ENCODE measurements around the gene IGSF10.

The IGSF10 gene

GRCh38 chr3:151425627-151426340 is 35.1 kb downstream of the IGSF10 start:
- Histone ChIP-seq H3K4me3 (ENCODE audit: low read depth in 1 of 2, low read length in 2 of 2) (no peak overlapping the region), H3K9ac (ENCODE audit: low read depth in 1 of 2, low read length in 2 of 2) (no peak overlapping the region), H3K4me1 (ENCODE audit: control insufficient read depth in 1 of 2, insufficient read depth in 2 of 2, low read length in 2 of 2) (no peaks in the 10 kb centered on the region), H3K9me3 (ENCODE audit: control insufficient read depth in 1 of 2, low read length in 2 of 2) (no peaks in the 10 kb centered on the region), H3K36me3 (ENCODE audit: control insufficient read depth in 1 of 2, insufficient read depth in 2 of 2, low read length in 2 of 2) (no peaks in the 10 kb centered on the region), H3K27ac (ENCODE audit: low read depth, low read length) (no peak overlapping the region), H3K27me3 (ENCODE audit: control insufficient read depth in 1 of 2, insufficient read depth in 2 of 2, low read length in 2 of 2) (no peaks in the 10 kb centered on the region)

- no peaks in the 10 kb centered on the region for H3K36me3 ChIP-seq (ENCODE audit: control insufficient read depth in 1 of 2, insufficient read depth in 2 of 2, low read length in 2 of 2)
- no peaks in the 10 kb centered on the region for H3K4me1 ChIP-seq (ENCODE audit: control insufficient read depth in 1 of 2, insufficient read depth in 2 of 2, low read length in 2 of 2)
- H3K9ac ChIP-seq (ENCODE audit: low read depth in 1 of 2, low read length in 2 of 2), result no peak overlapping the region
- no peaks in the 10 kb centered on the region for H3K9me3 ChIP-seq (ENCODE audit: control insufficient read depth in 1 of 2, low read length in 2 of 2)
- no peaks in the 10 kb centered on the region for H3K27me3 ChIP-seq (ENCODE audit: control insufficient read depth in 1 of 2, insufficient read depth in 2 of 2, low read length in 2 of 2)
- H3K4me3 ChIP-seq (ENCODE audit: low read depth in 1 of 2, low read length in 2 of 2), result no peak overlapping the region
- H3K27ac ChIP-seq (ENCODE audit: low read depth, low read length), result no peak overlapping the region
These were observed 37.8 kb downstream of the IGSF10 start for GRCh38 chr3:151423091-151423490.

DNA sequence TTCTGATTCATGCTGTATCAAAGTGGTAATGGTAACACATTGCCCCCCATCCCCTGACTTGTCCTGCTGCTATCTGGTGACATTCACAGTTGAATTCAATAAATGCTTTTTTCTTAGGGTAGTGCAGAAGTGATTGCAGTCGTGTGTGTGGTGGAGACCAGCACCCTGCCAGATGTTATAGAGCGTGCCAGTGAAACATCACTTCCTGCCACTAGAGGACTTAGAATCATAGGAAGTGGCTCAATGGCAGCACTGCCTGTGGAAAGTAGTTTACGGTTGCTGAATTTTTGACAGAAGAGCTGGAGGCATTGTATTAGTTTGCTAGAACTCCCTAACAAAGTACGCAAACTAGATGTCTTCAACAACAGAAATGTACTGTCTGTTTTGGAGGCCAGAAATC is 38.9 kb downstream of the IGSF10 start:
- no peak overlapping the region for H3K9ac ChIP-seq (ENCODE audit: low read depth in 1 of 2, low read length in 2 of 2)

DNA sequence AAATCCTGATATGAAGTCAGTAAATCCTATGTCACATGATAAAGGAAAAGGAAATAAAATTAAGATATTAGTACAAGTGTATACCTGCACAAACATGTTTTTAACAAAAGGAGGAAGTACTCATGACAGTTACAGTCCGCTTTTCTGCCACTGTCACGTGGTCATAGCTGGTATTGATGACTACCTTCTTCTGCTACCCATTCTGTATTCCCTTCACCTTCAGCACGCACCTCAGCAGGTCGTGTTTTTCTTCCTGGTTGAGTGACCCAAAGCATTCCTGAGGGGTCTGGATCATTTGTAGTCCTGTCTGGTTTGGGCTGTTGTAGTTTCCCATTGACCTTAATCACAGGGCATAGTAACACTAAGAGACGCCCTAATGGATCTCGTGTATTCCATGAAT is 41.1 kb downstream of the IGSF10 start:
- Histone ChIP-seq H3K9ac (ENCODE audit: low read depth in 1 of 2, low read length in 2 of 2) (no peak overlapping the region), H3K27me3 (ENCODE audit: control insufficient read depth in 1 of 2, insufficient read depth in 2 of 2, low read length in 2 of 2) (no peaks in the 10 kb centered on the region), H3K36me3 (ENCODE audit: control insufficient read depth in 1 of 2, insufficient read depth in 2 of 2, low read length in 2 of 2) (no peaks in the 10 kb centered on the region), H3K4me3 (ENCODE audit: low read depth in 1 of 2, low read length in 2 of 2) (no peak overlapping the region), H3K9me3 (ENCODE audit: control insufficient read depth in 1 of 2, low read length in 2 of 2) (no peaks in the 10 kb centered on the region), H3K4me1 (ENCODE audit: control insufficient read depth in 1 of 2, insufficient read depth in 2 of 2, low read length in 2 of 2) (no peaks in the 10 kb centered on the region), H3K27ac (ENCODE audit: low read depth, low read length) (no peak overlapping the region)

More for the DNA sequence above, 38.9 kb downstream of the IGSF10 start:
- no peaks in the 10 kb centered on the region for H3K36me3 ChIP-seq (ENCODE audit: control insufficient read depth in 1 of 2, insufficient read depth in 2 of 2, low read length in 2 of 2)
- no peak overlapping the region for H3K27ac ChIP-seq (ENCODE audit: low read depth, low read length)
- H3K27me3 ChIP-seq (ENCODE audit: control insufficient read depth in 1 of 2, insufficient read depth in 2 of 2, low read length in 2 of 2), result no peaks in the 10 kb centered on the region
- H3K9me3 ChIP-seq (ENCODE audit: control insufficient read depth in 1 of 2, low read length in 2 of 2), result no peaks in the 10 kb centered on the region
- no peaks in the 10 kb centered on the region for H3K4me1 ChIP-seq (ENCODE audit: control insufficient read depth in 1 of 2, insufficient read depth in 2 of 2, low read length in 2 of 2)
- no peak overlapping the region for H3K4me3 ChIP-seq (ENCODE audit: low read depth in 1 of 2, low read length in 2 of 2)

DNA sequence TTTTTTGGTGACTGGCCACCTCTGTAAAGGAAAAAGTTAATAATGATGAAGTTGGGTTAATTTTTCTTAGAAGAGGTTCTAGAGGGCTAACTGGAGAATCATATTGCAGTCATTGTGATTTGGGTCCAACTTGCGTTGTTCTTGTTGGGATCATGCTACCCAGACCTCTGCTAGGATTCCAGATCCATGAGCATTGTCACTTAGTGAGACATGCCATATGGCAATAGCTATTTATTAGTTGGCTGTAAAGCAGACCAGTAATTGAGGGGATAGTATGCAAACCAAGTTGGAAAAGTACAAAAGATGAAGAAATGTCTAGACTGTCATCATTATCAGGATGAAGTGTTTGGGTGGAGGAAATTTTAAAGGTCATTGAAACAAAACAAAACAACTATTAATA is 45.6 kb downstream of the IGSF10 start:
- H3K27me3 ChIP-seq (ENCODE audit: control insufficient read depth in 1 of 2, insufficient read depth in 2 of 2, low read length in 2 of 2), result no peaks in the 10 kb centered on the region
- H3K36me3 ChIP-seq (ENCODE audit: control insufficient read depth in 1 of 2, insufficient read depth in 2 of 2, low read length in 2 of 2), result no peaks in the 10 kb centered on the region
- H3K9ac ChIP-seq (ENCODE audit: low read depth in 1 of 2, low read length in 2 of 2), result no peak overlapping the region
- no peaks in the 10 kb centered on the region for H3K9me3 ChIP-seq (ENCODE audit: control insufficient read depth in 1 of 2, low read length in 2 of 2)
- H3K4me3 ChIP-seq (ENCODE audit: low read depth in 1 of 2, low read length in 2 of 2), result no peak overlapping the region
- H3K27ac ChIP-seq (ENCODE audit: low read depth, low read length), result no peak overlapping the region
- H3K4me1 ChIP-seq (ENCODE audit: control insufficient read depth in 1 of 2, insufficient read depth in 2 of 2, low read length in 2 of 2), result no peaks in the 10 kb centered on the region

DNA sequence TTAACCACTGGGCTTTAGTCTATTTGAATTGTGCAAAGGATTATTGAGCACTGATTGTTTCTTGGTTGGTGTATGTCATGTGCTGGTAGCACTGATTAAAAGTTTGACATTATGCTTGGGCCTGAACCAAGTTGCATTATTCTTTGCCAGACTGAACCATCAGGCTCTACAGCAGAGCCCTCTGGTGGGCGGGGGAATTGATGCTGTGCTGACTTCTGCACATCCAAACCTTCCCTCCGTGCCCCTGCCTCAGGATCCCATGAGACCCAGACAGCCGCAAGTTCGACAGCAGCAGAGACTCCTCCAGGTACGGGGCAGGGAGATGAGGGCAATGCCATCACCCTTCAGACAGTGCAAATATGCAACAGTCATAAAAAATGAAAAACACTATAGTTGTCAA is 47.9 kb downstream of the IGSF10 start:
- Histone ChIP-seq H3K9ac (ENCODE audit: low read depth in 1 of 2, low read length in 2 of 2) (no peak overlapping the region), H3K4me1 (ENCODE audit: control insufficient read depth in 1 of 2, insufficient read depth in 2 of 2, low read length in 2 of 2) (no peaks in the 10 kb centered on the region), H3K27me3 (ENCODE audit: control insufficient read depth in 1 of 2, insufficient read depth in 2 of 2, low read length in 2 of 2) (no peaks in the 10 kb centered on the region), H3K27ac (ENCODE audit: low read depth, low read length) (no peak overlapping the region), H3K4me3 (ENCODE audit: low read depth in 1 of 2, low read length in 2 of 2) (no peak overlapping the region), H3K36me3 (ENCODE audit: control insufficient read depth in 1 of 2, insufficient read depth in 2 of 2, low read length in 2 of 2) (no peaks in the 10 kb centered on the region), H3K9me3 (ENCODE audit: control insufficient read depth in 1 of 2, low read length in 2 of 2) (no peaks in the 10 kb centered on the region)

Data from duodenal mucosa (tissue), 2 donors.